ENCODE results near the gene MFNG.

DNA sequence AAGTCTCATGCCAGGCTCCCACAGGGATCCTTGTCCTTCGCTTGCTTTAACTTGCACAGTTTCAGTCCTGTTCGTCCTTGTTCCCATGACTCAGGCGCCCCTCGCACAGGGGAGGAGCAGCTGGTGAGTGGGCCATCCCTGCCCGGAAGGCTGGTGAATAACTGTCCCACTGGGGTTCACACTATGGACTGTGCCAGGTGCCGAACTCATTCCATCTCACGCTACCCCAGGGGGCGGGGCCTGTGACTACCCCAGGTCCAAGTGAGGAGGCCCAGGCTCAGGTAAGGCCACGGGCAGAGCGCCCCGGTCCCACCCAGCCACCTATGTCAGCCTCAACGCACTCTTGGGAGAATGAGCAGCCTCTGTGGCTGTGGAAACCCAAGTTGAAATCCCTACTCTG lies 40.2 kb upstream of the MFNG start:
- TF ChIP-seq, protein P1, sequence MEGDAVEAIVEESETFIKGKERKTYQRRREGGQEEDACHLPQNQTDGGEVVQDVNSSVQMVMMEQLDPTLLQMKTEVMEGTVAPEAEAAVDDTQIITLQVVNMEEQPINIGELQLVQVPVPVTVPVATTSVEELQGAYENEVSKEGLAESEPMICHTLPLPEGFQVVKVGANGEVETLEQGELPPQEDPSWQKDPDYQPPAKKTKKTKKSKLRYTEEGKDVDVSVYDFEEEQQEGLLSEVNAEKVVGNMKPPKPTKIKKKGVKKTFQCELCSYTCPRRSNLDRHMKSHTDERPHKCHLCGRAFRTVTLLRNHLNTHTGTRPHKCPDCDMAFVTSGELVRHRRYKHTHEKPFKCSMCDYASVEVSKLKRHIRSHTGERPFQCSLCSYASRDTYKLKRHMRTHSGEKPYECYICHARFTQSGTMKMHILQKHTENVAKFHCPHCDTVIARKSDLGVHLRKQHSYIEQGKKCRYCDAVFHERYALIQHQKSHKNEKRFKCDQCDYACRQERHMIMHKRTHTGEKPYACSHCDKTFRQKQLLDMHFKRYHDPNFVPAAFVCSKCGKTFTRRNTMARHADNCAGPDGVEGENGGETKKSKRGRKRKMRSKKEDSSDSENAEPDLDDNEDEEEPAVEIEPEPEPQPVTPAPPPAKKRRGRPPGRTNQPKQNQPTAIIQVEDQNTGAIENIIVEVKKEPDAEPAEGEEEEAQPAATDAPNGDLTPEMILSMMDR (conservative IDR thresholded peaks at IDR 0.05 in 1 of 2, IDR thresholded peaks at IDR 0.05 in 1 of 2; ENCODE audit: low read depth in 1 of 2, low read length in 2 of 2), result no peak
- TF ChIP-seq EZH2 (IDR thresholded peaks at IDR 0.05; ENCODE audit: low read length, missing control alignments), result no peak
